ENCODE measurements around the gene LMBR1. TPM values are rescaled to one million over a fixed set of nuclear protein-coding genes. Genes with fewer than 3 reads are reported as not detected.
A peak's percentile ranks its signal among the peaks of the same experiment; 100 is the strongest.

LMBR1 gene
- total RNA-seq, 1 experiment from 2014 or later = 80.8 TPM

DNA sequence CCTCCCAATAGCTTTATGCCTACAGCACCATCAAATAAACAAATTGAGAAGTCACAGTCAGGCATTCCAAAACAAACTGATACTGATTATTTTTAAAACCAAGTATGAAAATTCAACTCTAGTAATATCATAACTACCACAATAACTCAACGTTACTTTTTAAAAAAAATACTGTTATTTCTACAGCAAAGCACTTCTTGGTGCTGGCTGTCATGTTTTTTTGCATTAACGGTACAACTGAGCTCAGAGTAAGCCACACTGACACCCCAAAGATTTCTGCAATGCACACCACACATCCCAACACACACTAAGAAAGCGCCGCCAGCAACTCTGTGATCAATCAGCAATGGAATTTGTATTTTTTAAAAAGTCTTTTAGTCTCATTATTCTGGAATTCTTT is 138.8 kb downstream of the LMBR1 start:
- H3K4me1 ChIP-seq = peaks cover 18% of the 10 kb centered on the region
- DNase-seq = no peak
- no peaks in the 10 kb centered on the region for H3K27me3 ChIP-seq
- no peaks in the 10 kb centered on the region for H3K36me3 ChIP-seq
- H3K27ac ChIP-seq = no peak overlapping the region
- no peak overlapping the region for H3K4me3 ChIP-seq
- H3K9me3 ChIP-seq (replicated peaks) = no peaks in the 10 kb centered on the region

- Histone ChIP-seq H3K4me1 (peaks cover 18% of the 10 kb centered on the region), H3K27me3 (no peaks in the 10 kb centered on the region), H3K27ac (no peak overlapping the region), H3K9me3 (replicated peaks) (no peaks in the 10 kb centered on the region), H3K4me3 (no peak overlapping the region), H3K36me3 (no peaks in the 10 kb centered on the region)
- peak in 1 of 2 experiments; percentile 29 for DNase-seq
These were observed 139.4 kb downstream of the LMBR1 start for GRCh38 chr7:156753630-156754029.

GRCh38 chr7:156753229-156753560 is 139.8 kb downstream of the LMBR1 start:
- Histone ChIP-seq H3K9me3 (replicated peaks) (no peaks in the 10 kb centered on the region), H3K4me3 (no peak overlapping the region), H3K27me3 (no peaks in the 10 kb centered on the region), H3K36me3 (no peaks in the 10 kb centered on the region), H3K27ac (no peak overlapping the region), H3K4me1 (peaks cover 18% of the 10 kb centered on the region)
- no peak for DNase-seq

DNA sequence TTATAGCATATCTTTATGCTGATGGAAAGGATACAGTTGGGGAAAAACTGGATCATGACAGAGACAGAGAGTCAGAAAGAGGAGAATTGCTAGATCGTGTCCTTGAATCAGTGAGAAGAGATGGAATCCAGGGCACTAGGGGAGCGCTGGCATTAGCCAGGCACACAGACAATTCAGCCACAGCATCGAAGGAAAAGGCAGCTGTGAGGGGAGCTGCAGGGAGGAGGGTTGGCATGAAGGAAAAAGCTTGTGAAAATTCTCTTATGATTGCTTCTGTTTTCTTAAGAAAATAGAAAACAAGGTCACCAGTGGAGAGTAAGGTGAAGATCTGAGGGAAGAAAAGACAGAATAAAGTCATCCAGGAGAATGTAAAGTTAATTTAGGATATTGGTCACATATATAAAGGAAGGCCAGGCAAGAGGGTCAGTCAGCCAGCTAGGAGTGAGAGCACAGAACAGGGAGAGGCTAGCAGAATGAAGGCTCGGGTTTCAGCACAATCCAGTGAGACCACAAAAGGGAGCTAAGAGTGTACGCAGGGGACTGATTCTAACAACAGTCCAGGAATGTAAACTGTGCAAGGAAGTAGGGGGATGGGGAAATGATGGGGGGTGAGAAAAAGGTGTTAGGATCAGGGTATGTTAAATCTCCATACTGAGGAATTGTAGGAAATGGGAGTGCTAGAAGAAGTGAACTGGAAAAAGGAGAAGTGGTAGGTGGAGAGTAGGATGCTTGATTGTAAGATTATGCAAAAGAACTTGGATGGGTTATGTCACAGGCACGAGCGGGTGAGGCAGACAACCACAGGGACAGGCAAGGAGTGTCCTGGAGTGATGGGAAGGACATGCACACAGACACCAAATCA is 140.4 kb downstream of the LMBR1 start:
- peaks cover 18% of the 10 kb centered on the region for H3K4me1 ChIP-seq
- no peak overlapping the region for H3K4me3 ChIP-seq
- no peaks in the 10 kb centered on the region for H3K27me3 ChIP-seq
- DNase-seq = peak; percentile 47 to 74
- peak overlapping the region; percentile 7 for H3K27ac ChIP-seq
- no peaks in the 10 kb centered on the region for H3K36me3 ChIP-seq
- no peaks in the 10 kb centered on the region for H3K9me3 ChIP-seq (replicated peaks)

- Histone ChIP-seq H3K27ac (no peak overlapping the region), H3K27me3 (no peaks in the 10 kb centered on the region), H3K9me3 (replicated peaks) (no peaks in the 10 kb centered on the region), H3K4me3 (no peak overlapping the region), H3K36me3 (no peaks in the 10 kb centered on the region), H3K4me1 (peaks cover 18% of the 10 kb centered on the region)
- peak in 1 of 2 experiments; percentile 20 for DNase-seq
These were observed 141.7 kb downstream of the LMBR1 start for GRCh38 chr7:156751319-156751718.

- H3K4me3 ChIP-seq = no peak overlapping the region
- peaks cover 12% of the 10 kb centered on the region for H3K4me1 ChIP-seq
- H3K36me3 ChIP-seq = no peaks in the 10 kb centered on the region
- no peaks in the 10 kb centered on the region for H3K9me3 ChIP-seq (replicated peaks)
- H3K27me3 ChIP-seq = no peaks in the 10 kb centered on the region
- no peak overlapping the region for H3K27ac ChIP-seq
- no peak for DNase-seq
These were observed 145.3 kb downstream of the LMBR1 start for GRCh38 chr7:156747718-156748117.

DNA sequence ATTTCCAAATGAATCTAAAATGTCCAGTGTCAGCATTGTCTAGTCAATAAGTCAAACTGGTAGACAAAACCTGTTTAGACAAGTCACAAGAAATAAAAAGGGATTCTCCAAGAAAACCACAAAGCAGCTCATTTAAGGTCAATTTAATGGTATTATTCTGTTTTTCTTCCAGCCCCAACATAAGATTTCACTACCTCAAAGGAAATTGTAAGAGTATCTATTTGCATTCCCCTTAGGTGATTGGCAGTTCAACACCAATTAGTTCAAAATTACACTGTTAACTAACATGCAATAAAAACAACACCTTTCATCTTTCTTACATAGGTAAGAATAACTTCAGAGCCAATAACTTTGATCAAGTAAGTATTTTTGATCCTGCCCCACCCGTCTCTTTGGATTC is 146.1 kb downstream of the LMBR1 start:
- no peak for DNase-seq
- no peaks in the 10 kb centered on the region for H3K36me3 ChIP-seq

DNA sequence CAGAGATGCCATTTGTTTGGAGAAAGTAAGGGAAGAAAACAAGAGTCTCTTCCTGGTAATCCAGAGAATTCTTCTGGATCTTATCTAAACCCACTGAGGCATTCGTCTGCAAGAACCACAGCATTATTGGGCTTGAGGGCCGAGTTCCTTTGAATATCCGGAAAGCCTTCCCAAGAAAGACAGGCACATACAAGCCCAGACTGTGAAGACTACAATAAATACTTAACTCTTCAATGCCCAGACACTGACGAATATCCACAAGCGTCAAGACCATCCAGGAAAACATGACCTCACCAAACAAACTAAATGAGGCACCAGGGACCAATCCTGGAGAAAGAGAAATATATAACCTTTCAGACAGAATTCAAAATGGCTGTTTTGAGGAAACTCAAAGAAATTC is 153.4 kb downstream of the LMBR1 start:
- H3K27me3 ChIP-seq = no peaks in the 10 kb centered on the region
- DNase-seq = no peak
- no peak overlapping the region for H3K27ac ChIP-seq
- H3K9me3 ChIP-seq (replicated peaks) = no peaks in the 10 kb centered on the region
- H3K36me3 ChIP-seq = 0 out of 2 replicates have a peak, but pooled peaks cover 3% of the 10 kb centered on the region
- no peak overlapping the region for H3K4me3 ChIP-seq
- no peaks in the 10 kb centered on the region for H3K4me1 ChIP-seq

More for the DNA sequence above, 146.1 kb downstream of the LMBR1 start:
- no peak overlapping the region for H3K27ac ChIP-seq
- no peaks in the 10 kb centered on the region for H3K27me3 ChIP-seq
- H3K4me1 ChIP-seq = peaks cover 4% of the 10 kb centered on the region
- H3K9me3 ChIP-seq (replicated peaks) = no peaks in the 10 kb centered on the region
- H3K4me3 ChIP-seq = no peak overlapping the region

- Histone ChIP-seq H3K36me3 (peaks cover 5% of the 10 kb centered on the region), H3K4me3 (no peak overlapping the region), H3K4me1 (no peaks in the 10 kb centered on the region), H3K27ac (no peak overlapping the region), H3K9me3 (replicated peaks) (0 out of 2 replicates have a peak, but pooled peaks cover 4% of the 10 kb centered on the region), H3K27me3 (no peaks in the 10 kb centered on the region)
- DNase-seq = no peak
These were observed 157.1 kb downstream of the LMBR1 start for GRCh38 chr7:156735851-156736250.

- Histone ChIP-seq H3K27me3 (no peaks in the 10 kb centered on the region), H3K27ac (no peak overlapping the region), H3K4me3 (no peak overlapping the region), H3K36me3 (peaks cover 5% of the 10 kb centered on the region), H3K9me3 (replicated peaks) (0 out of 2 replicates have a peak, but pooled peaks cover 4% of the 10 kb centered on the region), H3K4me1 (no peaks in the 10 kb centered on the region)
- DNase-seq = no peak
These were observed 159.3 kb downstream of the LMBR1 start for GRCh38 chr7:156733638-156734037.

DNA sequence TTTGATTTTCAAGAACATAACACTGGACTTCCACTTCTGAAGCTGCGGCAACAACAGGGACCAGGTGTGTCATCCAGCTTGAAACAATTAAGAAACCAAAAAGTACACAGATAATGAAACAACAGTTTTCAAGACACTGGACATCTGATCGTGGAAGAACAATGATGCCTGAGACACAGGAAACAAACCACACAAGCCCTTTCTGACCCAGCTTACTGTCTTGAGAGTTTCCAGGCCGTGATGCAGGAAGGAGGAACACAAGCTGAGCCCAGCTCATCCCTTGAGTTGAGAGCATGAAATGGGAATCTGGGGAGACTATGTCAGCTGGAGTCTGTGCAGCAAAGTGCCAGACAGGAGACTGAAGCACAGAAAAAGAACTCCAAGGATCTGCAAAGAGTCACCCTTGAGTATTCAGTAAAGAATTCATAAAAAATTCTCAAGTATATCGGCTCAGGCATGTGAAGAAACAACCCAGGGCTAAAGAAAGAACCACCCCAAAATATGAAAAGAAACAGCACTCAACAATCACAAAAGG is 160.8 kb downstream of the LMBR1 start:
- Histone ChIP-seq H3K4me1 (no peaks in the 10 kb centered on the region), H3K27me3 (no peaks in the 10 kb centered on the region), H3K4me3 (no peak overlapping the region), H3K36me3 (peaks cover 5% of the 10 kb centered on the region), H3K9me3 (replicated peaks) (0 out of 2 replicates have a peak, but pooled peaks cover 4% of the 10 kb centered on the region), H3K27ac (no peak overlapping the region)
- DNase-seq = no peak

- no peak overlapping the region for H3K27ac ChIP-seq
- no peak overlapping the region for H3K4me3 ChIP-seq
- DNase-seq = no peak
- no peaks in the 10 kb centered on the region for H3K4me1 ChIP-seq
- 0 out of 2 replicates have a peak, but pooled peaks cover 4% of the 10 kb centered on the region for H3K9me3 ChIP-seq (replicated peaks)
- no peaks in the 10 kb centered on the region for H3K27me3 ChIP-seq
- H3K36me3 ChIP-seq = peaks cover 5% of the 10 kb centered on the region
These were observed 161.3 kb downstream of the LMBR1 start for GRCh38 chr7:156731651-156732050.

DNA sequence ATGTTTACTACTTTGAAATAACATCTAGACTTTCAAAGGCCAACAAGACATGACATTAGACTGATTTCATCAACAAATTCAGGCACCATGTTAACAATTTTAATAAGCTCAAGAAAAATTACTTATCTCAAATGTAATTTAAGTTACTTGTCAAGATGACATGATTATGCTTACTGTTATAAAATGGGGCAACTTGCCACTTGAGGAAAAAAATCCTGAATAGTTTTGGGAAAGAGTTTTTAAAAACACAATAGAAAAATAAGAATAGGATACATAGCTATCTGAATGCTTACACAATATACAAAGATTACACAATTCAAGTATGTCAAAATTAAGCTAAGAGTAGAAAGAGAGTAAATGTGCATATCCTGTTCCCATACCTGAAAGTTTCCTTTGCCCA is 167.0 kb downstream of the LMBR1 start:
- peaks cover 8% of the 10 kb centered on the region; the same call in 1 of the 2 replicates for H3K4me1 ChIP-seq
- H3K4me3 ChIP-seq = no peak overlapping the region
- no peak for DNase-seq
- H3K27me3 ChIP-seq = no peaks in the 10 kb centered on the region
- no peaks in the 10 kb centered on the region for H3K36me3 ChIP-seq
- no peak overlapping the region for H3K27ac ChIP-seq
- H3K9me3 ChIP-seq (replicated peaks) = no peaks in the 10 kb centered on the region

DNA sequence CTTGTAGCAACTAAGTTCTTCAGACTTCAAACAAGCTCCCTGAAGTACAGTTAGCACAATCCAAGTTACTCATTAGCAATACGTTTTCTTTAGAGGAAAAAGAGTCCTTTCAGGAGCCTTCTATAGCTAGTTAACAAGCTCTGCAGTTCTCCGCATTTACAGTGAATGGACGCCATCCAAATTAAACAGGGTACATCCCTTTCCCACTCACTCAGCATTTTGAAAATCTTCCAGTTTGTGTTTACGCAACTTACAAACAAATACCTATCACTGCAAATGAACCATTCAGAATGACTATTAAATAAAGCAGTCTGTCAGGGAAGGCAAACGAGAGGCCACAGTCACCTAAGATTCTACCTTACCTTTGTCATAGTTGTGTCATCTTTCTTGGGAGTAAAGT is 167.9 kb downstream of the LMBR1 start:
- no peak for DNase-seq
- Histone ChIP-seq H3K4me1 (peaks cover 8% of the 10 kb centered on the region; the same call in 1 of the 2 replicates), H3K9me3 (replicated peaks) (no peaks in the 10 kb centered on the region), H3K27ac (no peak overlapping the region), H3K36me3 (no peaks in the 10 kb centered on the region), H3K27me3 (no peaks in the 10 kb centered on the region), H3K4me3 (no peak overlapping the region)

GRCh38 chr7:156722043-156722826 is 170.7 kb downstream of the LMBR1 start:
- Histone ChIP-seq H3K27ac (no peak overlapping the region), H3K27me3 (no peaks in the 10 kb centered on the region), H3K4me3 (no peak overlapping the region), H3K4me1 (peaks cover 8% of the 10 kb centered on the region; the same call in 1 of the 2 replicates), H3K9me3 (replicated peaks) (no peaks in the 10 kb centered on the region), H3K36me3 (no peaks in the 10 kb centered on the region)
- DNase-seq = peak in 1 of 2 experiments; percentile 47

All from SJCRH30 (cell line).